Measurements from ENCODE around the gene GNG8. TPM values are rescaled to one million over a fixed set of nuclear protein-coding genes. Genes with fewer than 3 reads are reported as not detected.

Gene GNG8
- total and polyA plus RNA-seq, 2 of the 13 experiments (the other 11 are each of a cell fraction or from before 2014, with no cell fraction given), result not detected

DNA sequence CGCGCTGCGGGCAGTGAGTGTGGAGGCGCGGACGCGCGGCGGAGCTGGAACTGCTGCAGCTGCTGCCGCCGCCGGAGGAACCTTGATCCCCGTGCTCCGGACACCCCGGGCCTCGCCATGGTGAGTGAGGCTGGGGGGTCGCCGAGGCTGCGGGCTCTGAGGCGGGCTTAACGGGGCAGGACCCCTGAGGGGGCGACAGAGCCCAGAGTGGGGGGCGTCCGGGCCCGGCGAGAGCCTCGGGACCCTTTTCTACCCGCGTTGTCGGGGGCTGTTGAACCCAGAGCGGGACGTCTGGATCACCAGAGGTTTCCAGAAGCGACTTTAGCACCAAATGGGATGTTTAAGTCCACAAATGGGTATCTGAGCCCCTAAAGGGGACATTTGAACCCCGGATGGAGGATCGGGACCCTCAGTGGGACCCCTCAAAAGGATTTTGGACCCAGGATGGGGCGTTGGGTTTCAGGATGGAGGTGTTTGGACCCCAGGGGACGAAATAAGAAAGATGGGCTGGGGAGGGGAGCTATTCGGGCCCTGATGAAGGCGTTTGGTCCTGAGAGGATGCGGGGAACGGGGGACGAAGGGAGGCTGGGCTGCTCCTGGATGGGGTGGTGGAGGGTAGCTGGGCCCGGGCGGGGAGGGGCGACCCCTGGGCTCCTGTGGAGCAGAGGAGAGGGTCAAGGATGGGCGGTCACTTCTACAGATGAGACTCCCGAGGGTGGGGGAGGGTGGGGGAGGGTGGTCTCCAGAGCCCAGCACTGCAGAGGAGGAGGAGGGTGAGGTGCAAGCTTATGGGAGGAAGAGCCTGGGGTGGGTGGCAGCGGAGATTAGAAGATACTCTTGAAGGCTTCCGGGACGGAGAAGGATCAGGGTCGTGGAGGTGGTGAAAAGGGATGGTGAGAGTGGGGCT lies 34.4 kb downstream of the GNG8 start, which contains the start of gene CALM3 (continued):
- TF ChIP-seq, protein P1, sequence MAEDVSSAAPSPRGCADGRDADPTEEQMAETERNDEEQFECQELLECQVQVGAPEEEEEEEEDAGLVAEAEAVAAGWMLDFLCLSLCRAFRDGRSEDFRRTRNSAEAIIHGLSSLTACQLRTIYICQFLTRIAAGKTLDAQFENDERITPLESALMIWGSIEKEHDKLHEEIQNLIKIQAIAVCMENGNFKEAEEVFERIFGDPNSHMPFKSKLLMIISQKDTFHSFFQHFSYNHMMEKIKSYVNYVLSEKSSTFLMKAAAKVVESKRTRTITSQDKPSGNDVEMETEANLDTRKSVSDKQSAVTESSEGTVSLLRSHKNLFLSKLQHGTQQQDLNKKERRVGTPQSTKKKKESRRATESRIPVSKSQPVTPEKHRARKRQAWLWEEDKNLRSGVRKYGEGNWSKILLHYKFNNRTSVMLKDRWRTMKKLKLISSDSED (CRISPR knock-in tag; IDR thresholded peaks at IDR 0.05), result no peak
- 0 out of 2 replicates have a peak, but pooled peaks have one; percentile 32 for TF ChIP-seq TEF (CRISPR knock-in tag; IDR thresholded peaks at IDR 0.05)
- TF ChIP-seq, protein P2, sequence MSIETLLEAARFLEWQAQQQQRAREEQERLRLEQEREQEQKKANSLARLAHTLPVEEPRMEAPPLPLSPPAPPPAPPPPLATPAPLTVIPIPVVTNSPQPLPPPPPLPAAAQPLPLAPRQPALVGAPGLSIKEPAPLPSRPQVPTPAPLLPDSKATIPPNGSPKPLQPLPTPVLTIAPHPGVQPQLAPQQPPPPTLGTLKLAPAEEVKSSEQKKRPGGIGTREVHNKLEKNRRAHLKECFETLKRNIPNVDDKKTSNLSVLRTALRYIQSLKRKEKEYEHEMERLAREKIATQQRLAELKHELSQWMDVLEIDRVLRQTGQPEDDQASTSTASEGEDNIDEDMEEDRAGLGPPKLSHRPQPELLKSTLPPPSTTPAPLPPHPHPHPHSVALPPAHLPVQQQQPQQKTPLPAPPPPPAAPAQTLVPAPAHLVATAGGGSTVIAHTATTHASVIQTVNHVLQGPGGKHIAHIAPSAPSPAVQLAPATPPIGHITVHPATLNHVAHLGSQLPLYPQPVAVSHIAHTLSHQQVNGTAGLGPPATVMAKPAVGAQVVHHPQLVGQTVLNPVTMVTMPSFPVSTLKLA (IDR thresholded peaks at IDR 0.05), result no peak

GRCh38 chr19:46600384-46601317 lies 35.4 kb downstream of the GNG8 start:
- peaks cover 38% of the 10 kb centered on the region for H3K4me1 ChIP-seq (ENCODE audit: insufficient read depth, low read length)
- FAIRE-seq (peak; percentile 8), DNase-seq (ENCODE audit: low spot score) (peak; percentile 92), ATAC-seq (peak; percentile 80)
- intact Hi-C loops (cut with micrococcal nuclease; ENCODE audit: unreplicated experiment), result no loop called here
- H2AFZ ChIP-seq (ENCODE audit: low read length), result peak overlapping the region; percentile 99
- peak overlapping the region; percentile 98 for H3K27ac ChIP-seq (ENCODE audit: extremely low read length, insufficient read depth, low read length)
- ChIA-PET CTCF (ENCODE audit: low intra/inter-chr PET ratio, low total read pairs) (no interaction called here), POLR2A (interaction anchor here (0.7 to 1.7 kb wide), 10 partner anchors 8 to 513 kb away, joined by 3 to 16 read pairs (median 4); partner anchors contain the start of genes AP2S1, DACT3, SLC1A5 and ZC3H4)
- peaks cover 2 to 7% of the 10 kb centered on the region in 2 experiments; a peak in 4 of 5 replicates for H3K36me3 ChIP-seq (replicated peaks in 1 of 2; ENCODE audit: control insufficient read depth in 1 of 2, insufficient read depth in 2 of 2, low read length in 2 of 2)
- BruUV-seq (replicated peaks), result TSS peak; percentile 86
- H3K9ac ChIP-seq (ENCODE audit: insufficient read depth, low read depth, low read length), result peak overlapping the region; percentile 98
- no peaks in the 10 kb centered on the region; a peak in 1 of 5 replicates for H3K27me3 ChIP-seq (ENCODE audit: control insufficient read depth in 1 of 2, insufficient read depth in 2 of 2, low read length in 2 of 2)
- H3K4me2 ChIP-seq (ENCODE audit: low read depth, low read length), result peak overlapping the region; percentile 76
- peaks cover 14% of the 10 kb centered on the region; the same call in 1 of the 2 replicates for H4K20me1 ChIP-seq (ENCODE audit: insufficient read depth, low read length)
- WGBS (ENCODE audit: low lambda C conversion rate), result 7% methylated on average over 9 of the region's 93 CpGs
- H3K9me3 ChIP-seq (ENCODE audit: low read length), result peaks cover 12% of the 10 kb centered on the region; the same call in 1 of the 2 replicates
- peaks cover 40% of the 10 kb centered on the region for H3K79me2 ChIP-seq (ENCODE audit: insufficient read depth, low read length)
- H3K4me3 ChIP-seq (replicated peaks in 1 of 3; ENCODE audit: insufficient read depth in 1 of 3, low read depth in 2 of 3, low read length in 3 of 3), result peak overlapping the region; percentile 62 to 98 (median 94)
- in situ Hi-C loops (cut with HindIII; ENCODE audit: extremely low pct_ligation_motif_present, low pct_unique_long_range_greater_than_20kb), result no loop called here
- peak; percentile 90 for TF ChIP-seq ZMYM2 (CRISPR knock-in tag; IDR thresholded peaks at IDR 0.05)
- TF ChIP-seq NR2F6 (IDR thresholded peaks at IDR 0.05), result no peak
- peak; percentile 26; the same call in 1 of the 2 replicates for TF ChIP-seq NR2F6 (CRISPR knock-in tag; IDR thresholded peaks at IDR 0.05)
- no peak for TF ChIP-seq DNMT1 (CRISPR knock-in tag; IDR thresholded peaks at IDR 0.05)
- TF ChIP-seq ATF1 (CRISPR knock-in tag; IDR thresholded peaks at IDR 0.05), result peak; percentile 86
- 0 out of 2 replicates have a peak, but pooled peaks have one; percentile 31 for TF ChIP-seq ZNF205 (CRISPR knock-in tag; IDR thresholded peaks at IDR 0.05)
- TF ChIP-seq NFYB (CRISPR knock-in tag; IDR thresholded peaks at IDR 0.05), result peak; percentile 98
- TF ChIP-seq ZBTB39 (CRISPR knock-in tag; IDR thresholded peaks at IDR 0.05), result 0 out of 2 replicates have a peak, but pooled peaks have one; percentile 51
- peak; percentile 71; the same call in 1 of the 2 replicates for TF ChIP-seq MEIS2 (CRISPR knock-in tag; IDR thresholded peaks at IDR 0.05)
- TF ChIP-seq SP4 (CRISPR knock-in tag; IDR thresholded peaks at IDR 0.05), result peak; percentile 98
- peak; percentile 40; the same call in 1 of the 2 replicates for TF ChIP-seq DR1 (CRISPR knock-in tag; IDR thresholded peaks at IDR 0.05)
